AG09319 (cell line): ENCODE measurements around the gene B9D2.

Experiments used
- DNase-seq: peaks from one replicate; pipeline ENCODE4 v3.0.0-alpha.2; 2010; ENCODE audit warnings: low read depth; ENCODE audit errors: extremely low read depth
- CTCF ChIP-seq: IDR thresholded peaks from 2 replicates; pipeline ENCODE4 v1.5.1; 2011; ENCODE audit warnings: low read depth, mild to moderate bottlenecking, inconsistent platforms, low read length, moderate library complexity

The B9D2 gene

GRCh38 chr19:41399091-41399490 lies 35.1 kb upstream of the B9D2 start:
- DNase-seq: no peak
- TF ChIP-seq CTCF: no peak

DNA sequence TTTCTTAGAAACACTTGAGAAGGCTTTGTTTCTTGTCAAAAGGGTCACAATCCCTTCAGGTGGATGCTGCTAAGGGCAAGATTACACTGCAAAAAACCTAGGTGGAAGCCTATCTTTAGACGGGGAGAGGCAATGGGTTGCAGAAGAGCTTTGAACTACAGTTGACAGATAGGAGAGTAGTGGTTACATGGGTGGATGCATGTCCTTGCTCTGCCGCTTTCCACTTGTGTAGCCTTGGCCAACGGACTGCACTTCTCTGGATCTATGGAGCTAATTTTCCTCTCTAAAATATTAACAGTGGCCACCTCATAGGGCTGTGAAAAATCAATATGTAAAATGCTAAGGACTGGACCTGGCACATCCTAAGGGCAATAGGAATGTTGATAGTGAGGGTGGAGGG lies 34.6 kb upstream of the B9D2 start:
- no peak for TF ChIP-seq CTCF

DNA sequence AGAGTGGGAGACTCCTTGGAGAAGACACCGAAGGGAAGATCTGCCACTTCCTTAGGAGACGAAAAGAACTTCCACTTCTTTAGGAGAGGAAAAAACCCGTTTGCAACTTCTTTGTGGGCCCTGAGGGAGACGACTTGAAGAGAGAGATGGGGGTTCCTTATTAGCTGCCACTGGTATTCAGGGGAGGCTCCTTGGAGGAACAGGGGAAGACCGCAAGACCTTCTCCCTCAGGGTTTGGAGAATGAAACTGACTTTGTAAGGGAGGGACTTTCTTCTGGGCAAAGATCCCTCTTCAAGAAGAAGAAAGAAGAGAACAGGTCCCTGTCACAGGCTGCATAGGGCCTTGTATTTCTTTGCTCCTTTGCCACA lies 34.1 kb upstream of the B9D2 start:
- no peak for DNase-seq
- no peak for TF ChIP-seq CTCF

More for the DNA sequence above, 34.6 kb upstream of the B9D2 start:
- no peak for DNase-seq

GRCh38 chr19:41397086-41398049 lies 33.4 kb upstream of the B9D2 start, which contains the start of the genes BCKDHA and EXOSC5:
Gene BCKDHA (plus strand): TSS chr19:41397818. CDS start chr19:41397828, 10 bp downstream.
Gene EXOSC5 (minus strand): TSS chr19:41397359. CDS start chr19:41397328, 31 bp downstream.
- TF ChIP-seq CTCF: no peak
- peak; percentile 99 for DNase-seq

DNA sequence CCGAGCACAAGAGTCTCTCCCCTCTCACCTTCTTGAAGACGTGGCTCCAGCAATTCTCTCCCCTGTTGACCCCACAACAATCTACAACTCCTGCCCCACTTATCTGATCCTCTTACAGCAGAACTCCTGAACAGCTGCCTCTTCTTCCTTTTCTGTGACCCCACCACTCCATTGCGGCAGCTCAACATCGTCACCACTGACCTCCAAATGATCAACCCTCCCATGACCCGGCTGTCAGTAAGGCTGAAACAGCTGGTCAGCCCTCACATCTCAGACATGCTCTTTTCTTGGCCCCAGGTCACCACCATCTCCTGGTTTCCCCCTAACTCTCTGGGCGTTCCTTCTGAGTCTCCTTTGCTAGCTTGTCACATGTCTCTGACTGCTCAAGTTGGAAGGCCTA lies 31.4 kb upstream of the B9D2 start:
- TF ChIP-seq CTCF: no peak
- no peak for DNase-seq

DNA sequence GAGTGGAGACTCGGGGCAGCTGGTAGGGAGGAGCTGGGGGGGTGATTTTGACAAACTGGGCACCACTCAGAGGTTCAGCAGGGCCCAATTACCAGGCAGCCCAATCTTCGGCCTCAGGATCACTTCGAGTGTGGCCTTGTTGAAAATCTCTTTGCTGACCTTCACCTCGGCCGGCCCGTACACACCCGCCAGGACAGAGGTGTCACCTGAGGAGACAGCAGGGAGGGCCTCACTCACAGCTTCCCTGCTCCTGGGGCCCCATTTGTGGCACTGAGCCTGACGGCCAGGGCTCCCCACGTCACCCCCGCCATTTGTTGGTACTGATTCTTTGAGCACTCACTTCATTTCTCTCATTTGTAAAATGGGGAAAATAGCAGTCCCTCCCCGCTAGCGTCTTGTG lies 28.8 kb upstream of the B9D2 start:
- TF ChIP-seq CTCF: no peak
- no peak for DNase-seq

- DNase-seq: no peak
- no peak for TF ChIP-seq CTCF
These were observed 27.7 kb upstream of the B9D2 start for GRCh38 chr19:41391618-41392017.
